ENCODE results near the gene FAM228A.
"Not testable (repeated sequence)": the region's sequence is repeated elsewhere in the genome, so short reads cannot be mapped to it uniquely, and the experiment has no call there.

DNA sequence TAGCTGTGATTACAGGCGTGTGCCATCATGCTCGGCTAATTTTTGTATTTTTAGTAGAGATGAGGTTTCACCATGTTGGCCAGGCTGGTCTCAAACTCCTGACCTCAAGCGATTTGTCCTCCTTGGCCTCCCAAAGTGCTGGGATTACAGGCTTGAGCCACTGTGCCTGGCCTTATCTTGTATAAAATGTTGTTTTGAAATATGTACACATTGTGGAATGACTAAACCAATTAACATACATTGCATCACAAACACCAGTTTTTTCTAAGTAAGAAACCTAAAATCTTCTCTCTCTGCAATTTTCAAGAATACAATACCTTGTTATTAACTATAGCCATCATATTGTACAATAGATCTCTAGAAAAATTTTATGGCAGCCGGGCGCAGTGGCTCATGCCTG is 34.5 kb upstream of the FAM228A start:
- TF ChIP-seq, protein P1, sequence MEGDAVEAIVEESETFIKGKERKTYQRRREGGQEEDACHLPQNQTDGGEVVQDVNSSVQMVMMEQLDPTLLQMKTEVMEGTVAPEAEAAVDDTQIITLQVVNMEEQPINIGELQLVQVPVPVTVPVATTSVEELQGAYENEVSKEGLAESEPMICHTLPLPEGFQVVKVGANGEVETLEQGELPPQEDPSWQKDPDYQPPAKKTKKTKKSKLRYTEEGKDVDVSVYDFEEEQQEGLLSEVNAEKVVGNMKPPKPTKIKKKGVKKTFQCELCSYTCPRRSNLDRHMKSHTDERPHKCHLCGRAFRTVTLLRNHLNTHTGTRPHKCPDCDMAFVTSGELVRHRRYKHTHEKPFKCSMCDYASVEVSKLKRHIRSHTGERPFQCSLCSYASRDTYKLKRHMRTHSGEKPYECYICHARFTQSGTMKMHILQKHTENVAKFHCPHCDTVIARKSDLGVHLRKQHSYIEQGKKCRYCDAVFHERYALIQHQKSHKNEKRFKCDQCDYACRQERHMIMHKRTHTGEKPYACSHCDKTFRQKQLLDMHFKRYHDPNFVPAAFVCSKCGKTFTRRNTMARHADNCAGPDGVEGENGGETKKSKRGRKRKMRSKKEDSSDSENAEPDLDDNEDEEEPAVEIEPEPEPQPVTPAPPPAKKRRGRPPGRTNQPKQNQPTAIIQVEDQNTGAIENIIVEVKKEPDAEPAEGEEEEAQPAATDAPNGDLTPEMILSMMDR (IDR thresholded peaks at IDR 0.05; ENCODE audit: low read depth, low read length, poor library complexity, severe bottlenecking) = not testable (repeated sequence)
- TF ChIP-seq EZH2phosphoT487 (IDR thresholded peaks at IDR 0.05; ENCODE audit: borderline replicate concordance, low read length) = not testable (repeated sequence)

Measured in DOHH2 (cell line).